Renal pelvis (tissue), 4 donors: ENCODE measurements around the gene TUBG2. TPM values are rescaled to one million over a fixed set of nuclear protein-coding genes. Genes with fewer than 3 reads are reported as not detected.

Experiments used
- DNase-seq: peaks from one replicate; pipeline ENCODE4 v3.0.0-alpha.2; 2013
- polyA plus RNA-seq, 3 donors: library from polyadenylated mRNA; unstranded; fragments of 120-200 nt; gene quantifications; one replicate each; pipeline ENCODE4 v1.2.1, GENCODE V29; 2013; ENCODE audit not compliant: insufficient read length in 3 of 3

The TUBG2 gene
- polyA plus RNA-seq, 3 donors, result 25.1 to 42.7 (median 38.7) TPM

DNA sequence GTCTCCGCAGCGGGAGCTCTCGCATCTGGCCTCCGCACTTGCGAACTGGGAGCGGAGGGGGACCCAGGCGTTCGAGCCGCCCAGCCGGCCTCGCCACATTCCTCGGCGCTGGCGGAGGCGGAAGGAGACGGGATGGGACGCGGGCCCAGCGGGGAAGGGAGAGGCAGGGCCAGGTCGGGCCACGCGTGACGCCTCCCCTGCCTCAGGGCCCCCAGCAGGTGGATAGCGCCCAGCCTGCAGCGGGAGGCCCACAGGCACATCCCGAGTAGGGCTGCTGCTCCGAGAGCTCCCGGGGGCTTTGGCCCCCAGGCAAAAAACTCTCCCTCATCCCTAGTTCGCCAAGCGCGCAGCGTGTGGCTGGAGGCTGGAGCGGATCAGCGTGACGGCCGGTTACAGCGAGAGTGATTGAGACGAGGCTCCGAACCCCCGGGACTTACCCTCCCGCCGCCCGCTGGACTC, 16.9 kb downstream of the TUBG2 start:
- no peak for DNase-seq

DNA sequence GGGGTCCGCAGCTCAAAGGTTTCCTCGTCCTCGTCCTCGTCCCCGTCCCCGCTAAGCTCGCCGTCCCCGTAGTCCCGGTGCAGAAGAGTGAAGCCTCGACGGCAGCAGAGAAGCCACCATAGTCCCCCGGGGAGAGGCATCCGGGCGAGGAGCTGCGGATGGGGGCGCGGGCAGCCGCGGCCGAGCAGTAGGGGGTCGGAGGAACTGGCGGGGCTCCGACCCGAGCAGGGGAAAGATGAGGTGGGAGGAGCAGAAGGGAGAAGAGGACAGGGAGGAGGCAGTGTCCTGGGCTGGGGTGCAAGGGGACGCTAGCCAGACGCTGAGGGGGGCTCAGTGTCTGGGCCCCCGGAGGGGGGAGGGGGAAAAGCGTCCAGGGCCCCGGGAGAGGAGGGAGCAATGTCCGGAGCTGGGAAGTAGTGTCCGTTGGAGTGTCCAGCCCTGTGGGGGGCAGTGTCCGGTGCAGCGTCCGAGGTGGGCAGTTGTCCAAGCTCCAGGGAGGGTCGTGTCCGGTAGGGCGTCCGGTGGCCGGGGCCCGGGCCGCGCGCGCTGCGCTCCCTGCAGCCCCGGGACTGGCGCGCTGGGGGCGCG, 17.4 kb downstream of the TUBG2 start, which contains the start of gene PLEKHH3:
Gene PLEKHH3 (minus strand): TSS at position 571 of the 588 bp plus-strand sequence. CDS start 431 bp downstream, at position 140.
- DNase-seq, result no peak

DNA sequence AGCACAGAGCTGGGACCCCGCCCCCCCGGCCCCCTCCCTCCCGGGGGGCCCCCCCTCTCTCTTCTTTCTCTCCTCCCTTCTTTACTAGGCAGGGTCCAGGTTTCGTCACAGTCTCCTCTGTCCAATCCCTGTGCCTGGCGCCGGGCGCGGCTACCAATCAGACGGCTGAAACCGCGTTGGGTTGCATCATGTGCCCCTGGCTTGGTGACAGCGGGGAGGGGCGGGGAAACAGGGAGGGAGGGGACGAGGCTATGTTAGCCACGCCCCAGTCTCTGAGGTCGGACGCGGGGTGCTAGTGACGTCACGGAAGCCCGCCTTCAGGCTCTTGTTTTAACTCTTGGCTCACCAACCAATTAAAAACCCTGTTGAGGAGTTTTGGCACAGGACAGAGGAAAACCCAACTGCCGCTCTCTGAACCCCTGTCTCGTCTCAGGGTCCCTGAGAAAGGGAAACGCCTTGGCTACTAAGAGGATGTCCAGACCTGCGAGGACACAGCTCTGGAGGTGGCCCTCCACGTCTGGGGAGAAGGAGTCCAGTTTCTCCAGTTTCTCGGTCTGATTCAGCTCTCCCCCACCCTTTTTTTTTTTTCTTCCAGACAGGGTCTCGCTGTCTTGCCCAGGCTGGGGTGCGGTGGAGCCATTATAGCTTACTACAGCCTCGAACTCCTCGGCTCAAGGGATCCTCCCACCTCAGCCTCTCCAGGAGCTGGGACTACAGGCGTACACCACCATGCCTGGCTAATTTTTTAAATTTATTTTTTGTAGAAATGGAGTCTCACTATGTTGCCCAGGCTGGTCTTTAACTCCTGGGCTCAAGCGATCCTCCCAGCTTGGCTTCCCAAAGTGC, 18.2 kb downstream of the TUBG2 start:
- peak; percentile 100 for DNase-seq

DNA sequence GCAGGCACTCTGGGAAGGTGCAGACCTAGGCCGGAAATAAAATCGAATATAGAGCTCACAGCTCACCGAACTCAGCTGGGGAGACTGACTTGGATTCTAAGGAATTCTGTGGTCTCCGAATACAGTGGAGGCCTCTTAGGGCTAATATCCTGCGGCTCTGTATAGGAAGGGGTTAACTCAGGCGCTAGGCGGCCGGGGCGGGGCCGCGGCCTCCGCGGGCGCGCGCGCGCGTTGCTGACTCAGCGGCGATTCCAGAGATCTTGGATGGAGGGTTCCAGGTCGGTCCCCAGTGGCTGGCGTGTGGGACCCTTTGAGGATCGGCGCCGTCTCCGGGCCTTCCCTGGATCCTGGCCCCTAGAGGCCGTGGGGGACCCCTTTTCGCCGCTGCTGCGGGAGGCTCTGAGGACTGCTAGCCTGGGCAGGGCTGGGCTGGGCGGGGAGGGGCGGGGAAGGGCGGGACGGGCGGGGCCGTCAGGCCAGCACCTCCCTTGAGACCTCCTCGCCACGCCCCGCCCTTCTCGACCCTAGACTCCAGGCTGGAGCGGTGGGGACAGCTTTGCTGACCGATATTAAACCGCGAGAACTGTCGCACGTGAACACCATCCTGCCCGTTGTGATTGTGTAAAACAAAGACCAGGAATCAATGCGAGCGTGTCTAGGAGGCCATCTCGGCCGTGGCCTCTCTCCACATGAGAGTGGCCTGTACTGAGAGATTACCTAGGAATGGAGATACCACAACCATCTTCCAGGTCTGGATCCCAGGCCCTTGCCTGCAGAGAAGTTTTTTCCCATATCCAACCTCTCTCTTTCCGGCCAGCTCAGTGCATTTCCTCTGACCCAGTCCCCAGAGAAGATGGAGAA, 19.1 kb downstream of the TUBG2 start:
- no peak for DNase-seq

DNA sequence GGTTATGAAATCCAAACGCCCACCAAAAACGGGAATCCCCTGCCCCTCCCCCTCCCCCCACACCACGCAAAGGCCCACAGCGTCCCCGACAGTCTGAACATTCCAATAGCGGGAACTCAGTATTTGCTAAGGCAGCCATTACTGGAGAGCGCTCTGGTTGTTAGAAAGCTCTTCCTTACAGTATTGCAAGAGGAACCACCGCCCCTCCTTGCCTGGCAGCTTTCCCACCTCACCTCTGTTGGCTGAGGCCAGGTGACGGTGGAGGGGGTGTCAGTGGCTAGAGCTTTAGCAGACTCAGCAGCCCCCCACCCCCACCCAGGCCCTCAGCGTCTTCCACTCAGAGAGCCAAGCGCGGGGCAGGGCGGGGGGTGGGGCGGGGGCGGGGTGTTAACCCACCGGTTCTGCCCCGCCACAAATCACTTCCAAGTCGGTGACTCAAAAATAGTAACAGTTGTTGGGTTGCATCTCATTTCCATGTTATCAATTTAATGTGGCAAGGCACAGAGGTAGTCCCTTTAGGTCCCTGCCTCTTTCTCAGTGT, 19.9 kb downstream of the TUBG2 start:
- DNase-seq, result no peak

DNA sequence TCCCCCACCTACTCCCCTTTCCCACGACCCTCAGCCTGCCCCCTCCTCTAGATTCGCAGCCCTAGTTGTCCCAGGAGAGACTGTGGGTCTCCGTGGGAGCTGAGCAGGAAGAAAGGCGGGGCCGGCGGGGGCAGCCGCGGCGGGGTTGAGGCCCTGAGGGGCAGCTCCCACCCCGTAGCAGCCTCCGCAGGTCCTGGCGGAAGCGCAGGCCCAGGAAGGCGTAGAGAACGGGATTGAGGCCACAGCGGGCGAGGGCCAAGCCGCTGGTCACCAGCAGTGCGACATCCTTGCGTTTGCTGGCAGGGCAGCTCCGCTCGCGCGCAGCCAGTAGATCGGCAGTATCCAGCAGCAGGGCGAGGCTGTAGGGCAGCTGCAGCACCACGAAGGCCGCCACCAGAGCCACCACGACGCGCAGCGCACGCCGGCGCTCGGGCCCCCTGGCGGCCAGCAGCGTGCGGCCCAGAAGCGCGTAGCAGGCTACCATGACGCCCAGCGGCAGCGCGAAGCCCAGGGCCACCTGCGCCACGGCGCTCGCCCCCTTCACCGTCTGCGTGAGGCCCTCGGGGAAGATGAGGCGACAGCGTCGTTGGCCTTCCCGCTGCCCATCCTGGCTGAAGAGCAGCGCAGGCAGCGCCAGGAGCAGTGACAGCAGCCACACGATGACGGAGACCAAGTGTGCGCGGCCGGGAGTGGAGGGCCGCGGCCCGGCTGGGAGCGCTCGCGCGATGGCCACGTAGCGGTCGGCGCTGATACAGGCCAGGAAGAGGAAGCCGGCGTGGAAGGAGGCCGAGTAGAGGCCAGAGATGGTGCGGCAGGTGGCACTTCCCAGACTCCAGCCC, 20.6 kb downstream of the TUBG2 start:
- DNase-seq, result no peak

DNA sequence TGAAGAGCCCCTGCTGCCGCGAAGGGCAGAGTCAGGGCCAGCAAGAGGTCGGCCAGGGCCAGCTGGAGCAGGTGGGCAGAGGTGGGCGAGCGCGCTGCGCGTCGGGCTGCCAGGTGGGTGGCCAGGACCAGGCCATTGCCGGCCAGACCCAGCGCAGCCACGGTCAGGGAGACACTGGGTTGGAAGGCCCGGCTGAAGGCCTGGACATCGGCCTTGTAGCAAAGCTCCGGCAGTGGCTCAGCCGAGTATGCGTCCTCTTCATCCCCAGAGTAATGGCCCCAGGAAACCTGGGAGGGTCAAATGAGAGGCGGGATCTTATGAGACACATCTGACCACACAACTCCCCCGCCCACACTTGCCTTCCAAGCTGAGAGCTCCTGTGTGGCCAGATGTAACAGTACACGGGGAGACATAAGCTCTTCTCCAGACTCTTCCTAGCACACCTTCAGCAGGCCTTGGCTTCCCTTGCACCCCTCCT, 21.3 kb downstream of the TUBG2 start:
- DNase-seq, result no peak

DNA sequence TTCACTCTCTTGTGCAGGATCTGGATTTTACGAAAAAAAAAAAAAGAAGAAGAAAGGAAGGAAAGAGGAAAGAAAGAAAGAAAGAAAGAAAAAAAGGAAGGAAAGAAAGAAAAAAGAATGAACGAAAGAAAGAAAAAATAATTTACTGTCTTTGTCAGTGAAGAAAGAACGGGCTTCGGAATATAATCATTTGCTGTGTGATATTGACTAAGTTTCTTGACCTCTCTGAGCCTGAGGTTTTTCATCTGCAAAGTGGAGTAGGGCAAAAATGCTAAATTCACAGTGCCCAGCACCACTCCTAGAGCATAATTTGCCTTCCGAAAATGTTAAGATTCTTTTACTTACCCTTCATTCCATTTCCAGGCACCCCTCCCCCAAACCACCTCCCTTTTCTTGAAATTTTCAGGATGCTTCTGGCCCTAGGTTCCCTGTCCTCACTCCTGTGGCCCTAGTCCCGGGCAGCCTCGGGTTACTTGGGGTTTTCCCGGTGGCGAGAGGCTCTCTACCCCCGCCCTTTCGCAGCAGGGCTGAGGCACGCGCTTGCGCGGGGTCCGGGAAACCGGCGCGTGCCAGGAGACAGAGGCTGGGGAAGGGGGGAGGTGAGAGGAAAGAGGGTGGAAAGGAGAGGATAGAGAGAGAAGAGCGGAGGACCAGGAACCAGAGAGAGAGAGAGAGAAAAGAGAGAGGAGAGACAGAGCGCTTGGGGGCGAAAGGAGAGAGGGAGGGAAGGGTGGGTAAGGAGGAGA, 23.1 kb downstream of the TUBG2 start, which contains the start of gene CNTNAP1:
Gene CNTNAP1 (plus strand): TSS at position 556 of the 746 bp plus-strand sequence. CDS start 299 bp downstream, outside the sequence.
- DNase-seq, result no peak

DNA sequence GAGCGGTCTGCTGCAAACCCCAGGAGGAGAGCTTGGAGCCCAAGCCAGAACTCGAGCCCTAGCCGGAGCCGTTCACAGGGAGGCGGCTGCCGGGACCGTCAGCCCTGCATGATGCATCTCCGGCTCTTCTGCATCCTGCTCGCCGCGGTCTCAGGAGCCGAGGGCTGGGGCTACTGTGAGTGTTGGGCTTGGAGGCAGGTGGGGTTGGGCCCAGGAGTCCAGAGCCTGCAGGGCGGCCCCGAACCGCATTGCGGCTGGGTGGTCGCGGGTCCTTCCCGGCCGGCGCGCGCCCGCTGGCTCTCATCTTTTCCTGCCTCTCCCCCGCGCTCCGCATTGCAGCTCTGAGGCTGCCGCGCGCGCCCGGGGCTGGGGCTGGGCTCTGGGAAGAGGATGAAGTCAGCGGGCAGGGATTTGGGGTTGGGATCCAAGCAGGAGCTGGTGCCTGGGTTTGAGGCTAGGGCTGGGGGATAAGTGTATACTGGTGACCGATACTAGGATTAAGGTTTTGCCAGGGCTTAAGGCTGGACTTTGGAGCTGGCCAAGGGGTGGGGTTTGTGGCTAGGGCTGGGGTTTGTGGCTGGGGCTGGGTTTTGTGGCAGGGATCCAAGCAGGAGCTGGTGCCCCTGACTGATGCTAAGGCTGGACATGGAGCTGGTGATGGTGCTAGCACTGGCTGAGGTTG, 23.8 kb downstream of the TUBG2 start:
- no peak for DNase-seq

DNA sequence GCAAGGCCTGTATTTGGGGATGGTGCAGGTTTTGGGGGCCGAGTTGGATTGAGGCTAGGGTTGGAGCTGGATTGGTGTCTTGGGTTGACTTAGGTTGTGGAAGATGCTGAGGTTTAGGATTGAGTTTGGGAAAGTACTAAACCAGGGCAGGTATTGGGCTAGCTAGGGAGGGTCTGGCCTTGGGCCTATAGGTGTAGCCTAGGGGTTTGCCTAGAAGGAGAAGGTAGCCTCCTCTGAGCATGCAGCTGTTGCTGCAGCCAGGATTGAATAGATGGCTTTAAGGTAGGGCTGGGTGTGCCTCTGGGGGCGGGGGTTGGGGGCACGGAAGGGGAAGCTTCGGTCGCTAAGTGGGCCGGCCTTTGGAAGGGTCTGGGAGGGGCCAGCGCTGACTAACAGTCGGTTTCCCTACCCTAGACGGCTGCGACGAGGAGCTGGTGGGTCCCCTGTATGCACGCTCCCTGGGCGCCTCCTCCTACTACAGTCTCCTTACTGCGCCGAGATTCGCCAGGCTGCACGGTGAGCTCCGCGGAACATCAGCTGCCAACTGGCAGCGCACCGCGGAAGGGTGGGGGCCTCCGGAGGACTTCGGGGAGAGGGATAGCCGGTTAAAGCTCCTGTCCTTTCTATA, 24.4 kb downstream of the TUBG2 start:
- no peak for DNase-seq

DNA sequence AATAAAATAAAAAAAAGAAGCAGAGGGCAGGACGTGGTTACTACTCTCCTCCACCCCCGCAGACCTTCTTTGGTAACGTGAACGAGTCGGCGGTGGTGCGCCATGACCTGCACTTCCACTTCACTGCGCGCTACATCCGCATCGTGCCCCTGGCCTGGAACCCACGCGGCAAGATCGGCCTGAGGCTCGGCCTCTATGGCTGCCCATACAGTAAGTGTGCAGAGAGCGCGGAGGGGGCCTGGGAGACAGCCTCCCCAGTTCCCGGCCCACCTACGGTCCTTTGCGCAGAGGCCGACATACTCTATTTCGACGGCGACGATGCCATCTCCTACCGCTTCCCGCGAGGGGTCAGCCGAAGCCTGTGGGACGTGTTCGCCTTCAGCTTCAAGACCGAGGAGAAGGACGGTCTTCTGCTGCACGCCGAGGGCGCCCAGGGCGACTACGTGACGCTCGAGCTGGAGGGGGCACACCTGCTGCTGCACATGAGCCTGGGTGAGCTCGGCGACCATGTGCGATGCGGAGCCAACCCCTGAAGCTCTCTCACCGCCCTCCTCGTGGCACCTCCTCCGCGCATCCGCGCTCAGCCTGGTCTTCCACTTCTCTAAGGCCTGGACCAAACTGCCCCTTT, 26.0 kb downstream of the TUBG2 start:
- no peak for DNase-seq

DNA sequence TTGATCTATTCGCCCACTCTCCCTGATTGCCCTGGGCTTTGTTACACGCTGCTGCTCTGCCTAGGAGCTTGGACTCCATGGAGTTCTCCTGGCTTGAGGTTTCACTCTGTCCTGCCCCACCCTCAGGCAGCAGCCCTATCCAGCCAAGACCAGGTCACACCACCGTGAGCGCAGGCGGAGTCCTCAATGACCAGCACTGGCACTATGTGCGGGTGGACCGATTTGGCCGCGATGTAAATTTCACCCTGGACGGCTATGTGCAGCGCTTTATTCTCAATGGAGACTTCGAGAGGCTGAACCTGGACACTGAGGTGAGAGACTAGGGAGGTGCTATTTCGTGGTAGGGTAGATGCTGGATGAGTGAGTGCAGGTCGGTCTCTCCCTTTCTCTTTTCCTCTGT, 26.7 kb downstream of the TUBG2 start:
- DNase-seq, result no peak

DNA sequence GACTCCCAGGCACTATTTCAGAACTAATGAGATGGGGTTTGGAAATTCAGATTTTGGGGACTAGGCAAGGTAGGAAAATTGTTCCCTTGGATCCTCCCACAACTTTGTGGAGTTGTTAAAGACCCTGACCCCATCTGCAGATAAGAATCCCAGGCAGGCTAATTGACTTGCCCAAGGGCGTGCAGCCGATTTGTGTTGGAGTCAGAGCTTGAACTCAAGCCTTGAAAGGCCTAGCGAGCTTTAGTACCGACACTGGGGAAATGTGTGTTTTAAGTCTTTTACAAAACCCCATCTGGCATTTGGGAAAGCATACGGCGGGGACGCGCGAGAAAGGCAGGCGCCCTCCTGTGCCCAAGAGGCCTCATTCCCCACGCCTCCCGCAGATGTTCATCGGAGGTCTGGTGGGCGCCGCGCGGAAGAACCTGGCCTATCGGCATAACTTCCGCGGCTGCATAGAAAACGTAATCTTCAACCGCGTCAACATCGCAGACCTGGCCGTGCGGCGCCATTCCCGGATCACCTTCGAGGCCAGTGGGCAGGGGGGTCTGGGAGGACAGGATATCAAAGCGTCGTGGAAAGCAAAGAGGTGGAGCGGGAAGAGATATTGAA, 27.5 kb downstream of the TUBG2 start:
- DNase-seq, result no peak

DNA sequence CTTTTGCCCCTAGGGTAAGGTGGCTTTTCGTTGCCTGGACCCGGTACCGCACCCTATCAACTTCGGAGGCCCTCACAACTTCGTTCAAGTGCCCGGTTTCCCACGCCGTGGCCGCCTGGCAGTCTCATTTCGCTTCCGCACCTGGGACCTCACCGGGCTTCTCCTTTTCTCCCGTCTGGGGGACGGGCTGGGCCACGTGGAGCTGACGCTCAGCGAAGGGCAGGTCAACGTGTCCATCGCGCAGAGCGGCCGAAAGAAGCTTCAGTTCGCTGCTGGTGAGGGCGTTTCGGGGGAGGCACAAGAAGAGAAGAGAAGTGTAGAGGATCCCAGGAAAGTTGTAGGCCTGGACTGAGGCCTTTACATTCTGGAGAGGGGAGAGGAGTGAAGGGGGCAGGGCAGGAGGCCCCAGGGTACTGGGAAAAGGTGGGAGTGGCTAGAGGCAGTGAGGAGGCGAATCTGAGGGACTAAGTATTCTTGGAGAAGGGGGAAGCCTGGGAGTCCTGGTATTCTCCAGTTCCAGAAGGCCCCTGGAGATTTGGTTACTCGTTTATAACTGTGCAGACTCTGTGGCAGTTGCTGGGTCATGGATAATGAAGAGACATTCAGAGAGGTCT, 28.7 kb downstream of the TUBG2 start:
- DNase-seq, result no peak

DNA sequence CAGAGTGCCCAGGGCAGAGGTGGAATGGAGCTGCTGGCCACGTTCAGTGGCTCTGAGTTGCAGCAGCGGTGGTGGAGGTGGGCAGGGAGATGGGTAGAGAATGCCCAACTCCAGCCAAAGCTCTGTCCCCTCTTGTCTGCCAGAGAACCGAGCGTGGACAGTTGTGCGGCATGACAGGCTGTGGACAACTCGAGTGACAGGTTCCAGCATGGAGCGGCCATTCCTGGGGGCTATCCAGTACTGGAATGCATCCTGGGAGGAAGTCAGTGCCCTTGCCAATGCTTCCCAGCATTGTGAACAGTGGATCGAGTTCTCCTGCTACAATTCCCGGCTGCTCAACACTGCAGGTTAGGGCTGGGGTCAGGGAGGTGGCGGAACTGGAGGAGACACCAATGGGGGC, 31.5 kb downstream of the TUBG2 start:
- no peak for DNase-seq

DNA sequence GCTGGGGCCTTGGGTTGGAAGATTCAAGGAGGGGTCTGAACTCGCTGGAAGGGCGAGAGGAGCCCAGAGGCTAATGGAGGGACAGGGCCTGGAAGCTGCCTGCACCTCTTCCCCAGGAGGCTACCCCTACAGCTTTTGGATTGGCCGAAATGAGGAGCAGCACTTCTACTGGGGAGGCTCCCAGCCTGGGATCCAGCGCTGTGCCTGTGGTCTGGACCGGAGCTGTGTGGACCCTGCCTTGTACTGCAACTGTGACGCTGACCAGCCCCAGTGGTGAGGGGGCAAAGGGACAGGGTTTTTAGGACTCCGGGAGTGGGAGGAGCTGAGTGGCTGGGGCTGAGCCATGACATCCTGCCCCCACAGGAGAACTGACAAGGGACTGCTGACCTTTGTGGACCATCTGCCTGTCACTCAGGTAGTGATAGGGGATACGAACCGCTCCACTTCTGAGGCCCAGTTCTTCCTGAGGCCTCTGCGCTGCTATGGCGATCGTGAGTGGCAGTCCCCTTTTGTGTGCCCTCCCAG, 32.0 kb downstream of the TUBG2 start:
- DNase-seq, result no peak

DNA sequence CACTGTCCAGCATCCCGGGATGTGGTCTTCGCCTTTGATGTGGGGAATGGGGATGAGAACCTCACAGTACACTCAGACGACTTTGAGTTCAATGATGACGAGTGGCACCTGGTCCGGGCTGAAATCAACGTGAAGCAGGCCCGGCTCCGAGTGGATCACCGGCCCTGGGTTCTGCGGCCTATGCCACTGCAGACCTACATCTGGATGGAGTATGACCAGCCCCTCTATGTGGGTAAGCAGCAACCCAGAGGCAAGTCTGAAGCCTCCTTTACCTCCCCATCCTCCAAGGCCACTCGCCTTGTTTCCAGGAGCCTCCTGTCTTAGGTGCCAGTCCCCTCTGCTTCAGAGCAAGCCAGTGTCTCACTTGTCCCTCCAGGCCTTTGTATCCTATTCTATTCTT, 33.4 kb downstream of the TUBG2 start:
- no peak for DNase-seq
